Endothelial cell of umbilical vein (primary cell): ENCODE results near the gene PTPRD. TPM values are rescaled to one million over a fixed set of nuclear protein-coding genes. Genes with fewer than 3 reads are reported as not detected.

ENCODE experiments used
- BruUV-seq: library from RNA; stranded (reverse); fragments of 400-500 nt; replicated peaks from 2 replicates; lab custom pipeline; 2021; lab: Mats Ljungman, UMichigan
- CTCF ChIA-PET: fragments of 300-600, 350-600 bp; sonication (Branson Sonifier 250); formaldehyde crosslinking; loops from one replicate; lab custom pipeline; 2021; ENCODE audit warnings: antibody characterized with exemption, inconsistent platforms; lab: Charles Lee
- POLR2A ChIA-PET: fragments of 300-600, 350-600 bp; sonication (Branson Sonifier 250); formaldehyde crosslinking; loops from one replicate; lab custom pipeline; 2021; ENCODE audit warnings: antibody characterized with exemption, inconsistent platforms; lab: Charles Lee
- DNase-seq: peaks from one replicate; pipeline ENCODE4 v3.0.0-alpha.2; 2011; ENCODE audit warnings: low read depth, low spot score
- FAIRE-seq: peaks from 2 replicates; lab custom pipeline; 2011; peaks lifted over from hg19 to GRCh38; lab: Jason Lieb, UNC
- H2AFZ ChIP-seq: 2 replicates; pipeline ENCODE4 v1.6.0; 2012; ENCODE audit warnings: low read depth, low read length, control low read depth, inconsistent platforms
- H3K27ac ChIP-seq: 2 replicates; pipeline ENCODE4 v1.5.1; 2011; ENCODE audit warnings: low read depth, mild to moderate bottlenecking, control low read depth, low read length, moderate library complexity; ENCODE audit not compliant: insufficient read depth
- H3K27me3 ChIP-seq, 2 experiments: 2 replicates each; pipeline versions ENCODE4 v1.6.0 to v1.6.1; 2011; ENCODE audit warnings: low read length in 2 of 2, mixed read lengths in 1 of 2; ENCODE audit not compliant: control insufficient read depth in 2 of 2, insufficient read depth in 2 of 2
- H3K36me3 ChIP-seq, 2 experiments: 2 replicates in 1 of 2; 3 replicates in 1 of 2; pipeline ENCODE4 v1.5.1; 2011; ENCODE audit warnings: low read length in 2 of 2, mild to moderate bottlenecking in 1 of 2, moderate library complexity in 1 of 2; ENCODE audit not compliant: control insufficient read depth in 2 of 2, insufficient read depth in 2 of 2; ENCODE audit errors: extremely low read depth in 1 of 2
- H3K4me1 ChIP-seq: 3 replicates; pipeline ENCODE4 v1.5.1; 2011; ENCODE audit warnings: mild to moderate bottlenecking, low read length; ENCODE audit not compliant: control insufficient read depth, insufficient read depth; ENCODE audit errors: extremely low read depth
- H3K4me2 ChIP-seq: 2 replicates; pipeline ENCODE4 v1.6.1; 2011; ENCODE audit warnings: low read length, control low read depth, mixed read lengths; ENCODE audit not compliant: insufficient read depth
- H3K4me3 ChIP-seq, 3 experiments: fragments of 200-600 bp in 1 of 3; sonication (generic), shearing (Covaris generic) in 1 of 3; replicated peaks in 1 of 3; 2 replicates each; pipeline ENCODE4 v1.5.1; 2011 to 2016; ENCODE audit warnings: control low read depth in 3 of 3, low read length in 3 of 3, mild to moderate bottlenecking in 2 of 3, inconsistent platforms in 1 of 3, low read depth in 1 of 3, moderate library complexity in 1 of 3; ENCODE audit not compliant: insufficient read depth in 1 of 3
- H3K79me2 ChIP-seq: 2 replicates; pipeline ENCODE4 v1.6.0; 2012; ENCODE audit warnings: low read length, inconsistent platforms; ENCODE audit not compliant: control insufficient read depth, insufficient read depth
- H3K9ac ChIP-seq: replicated peaks from 2 replicates; pipeline ENCODE3; 2011; ENCODE audit warnings: low read length, control low read depth; ENCODE audit not compliant: insufficient read depth; ENCODE audit errors: extremely low read depth
- H3K9me1 ChIP-seq: replicated peaks from 3 replicates; pipeline ENCODE4 v1.6.0; 2011; ENCODE audit warnings: mild to moderate bottlenecking, low read length; ENCODE audit not compliant: control insufficient read depth, insufficient read depth; ENCODE audit errors: extremely low read depth
- H3K9me3 ChIP-seq: replicated peaks from 2 replicates; pipeline ENCODE4 v1.5.1; 2012; ENCODE audit warnings: low read length, inconsistent platforms; ENCODE audit not compliant: control insufficient read depth, insufficient read depth
- H4K20me1 ChIP-seq: replicated peaks from 2 replicates; pipeline ENCODE3; 2011; ENCODE audit warnings: mild to moderate bottlenecking, low read length; ENCODE audit not compliant: control insufficient read depth, insufficient read depth; ENCODE audit errors: extremely low read depth
- CTCF ChIP-seq, 2 donors: IDR thresholded peaks; 1 replicate in 1 of 2; 2 replicates in 1 of 2; pipeline ENCODE4 v1.5.1; 2011; ENCODE audit warnings: low read length in 2 of 2, mild to moderate bottlenecking in 2 of 2, moderate library complexity in 2 of 2, control low read depth in 1 of 2, inconsistent platforms in 1 of 2, low read depth in 1 of 2; ENCODE audit not compliant: insufficient read depth in 1 of 2; ENCODE audit errors: extremely low read depth in 1 of 2
- EZH2 ChIP-seq: IDR thresholded peaks from 2 replicates; pipeline ENCODE4 v1.6.1; 2012; ENCODE audit warnings: borderline replicate concordance, low read depth, mild to moderate bottlenecking, moderate library complexity, low read length, inconsistent platforms; ENCODE audit not compliant: severe bottlenecking
- FOS ChIP-seq: IDR thresholded peaks from 2 replicates; pipeline ENCODE4 v1.6.1; 2011; ENCODE audit warnings: mild to moderate bottlenecking, low read length, moderate library complexity, borderline replicate concordance; ENCODE audit not compliant: insufficient read depth
- MAX ChIP-seq: IDR thresholded peaks from 2 replicates; pipeline ENCODE4 v1.6.1; 2011; ENCODE audit not compliant: insufficient read depth, insufficient read length
- dilution Hi-C: fragments of 300-500 bp; cut with MboI; formaldehyde crosslinking; loops from one replicate; pipeline ENCODE4 v1.15.0; 2019; ENCODE audit warnings: low sequenced_read_pairs; ENCODE audit not compliant: extremely low pct_ligation_motif_present
- intact Hi-C: fragments of 100-400 bp; cut with micrococcal nuclease; formaldehyde crosslinking; loops from one replicate; pipeline ENCODE4 v1.10.0; 2022
- polyA plus RNA-seq, 4 experiments: library from polyadenylated mRNA; depleted of rRNA in 3 of 4; stranded (reverse) in 3 of 4; unstranded in 1 of 4; fragments of >200 nt; gene quantifications; 2 replicates each; pipeline versions ENCODE4 v1.2.1 to v1.2.3, GENCODE V29; 2011 to 2012; ENCODE audit warnings: missing spikeins in 1 of 4
- total RNA-seq: library from RNA; stranded (reverse); gene quantifications from 2 replicates; pipeline ENCODE4 v1.2.3, GENCODE V29; 2021

PTPRD gene
- total and polyA plus RNA-seq, 2 donors (not counting 3 experiments of a cell fraction or from before 2014, with no cell fraction given), result 5.5 to 5.7 TPM

- no peak for FAIRE-seq
- Histone ChIP-seq H4K20me1 (no peaks in the 10 kb centered on the region), H3K4me2 (no peak overlapping the region)
These were observed 1217.3 kb downstream of the PTPRD start for GRCh38 chr9:9395539-9395938.

GRCh38 chr9:9392755-9393154 is 1220.0 kb downstream of the PTPRD start:
- Histone ChIP-seq H3K79me2 (no peaks in the 10 kb centered on the region), H3K4me1 (no peaks in the 10 kb centered on the region), H3K27me3 (no peaks in the 10 kb centered on the region), H3K4me3 (no peak overlapping the region), H3K9ac (no peak overlapping the region), H4K20me1 (no peaks in the 10 kb centered on the region), H3K9me1 (no peaks in the 10 kb centered on the region), H3K27ac (no peak overlapping the region), H2AFZ (no peak overlapping the region), H3K4me2 (no peak overlapping the region), H3K9me3 (no peaks in the 10 kb centered on the region), H3K36me3 (no peaks in the 10 kb centered on the region)
- intact Hi-C loops (no loop called here), dilution Hi-C loops (no loop called here)
- no peak for DNase-seq
- ChIA-PET POLR2A (no interaction called here), CTCF (interaction anchor here (0.6 kb wide), 2 partner anchors 550 to 717 kb away, joined by 3 read pairs; no protein-coding TSS in a partner anchor)
- no peak for TF ChIP-seq MAX
- no peak for TF ChIP-seq EZH2
- BruUV-seq, result no TSS peak
- FAIRE-seq, result no peak

More at GRCh38 chr9:9395539-9395938, 1217.3 kb downstream of the PTPRD start:
- Histone ChIP-seq H3K27me3 (no peaks in the 10 kb centered on the region), H3K9ac (no peak overlapping the region), H2AFZ (no peak overlapping the region), H3K9me3 (no peaks in the 10 kb centered on the region), H3K4me3 (no peak overlapping the region), H3K27ac (no peak overlapping the region), H3K79me2 (no peaks in the 10 kb centered on the region), H3K36me3 (no peaks in the 10 kb centered on the region), H3K9me1 (no peaks in the 10 kb centered on the region), H3K4me1 (no peaks in the 10 kb centered on the region)
- dilution Hi-C loops, result no loop called here
- POLR2A ChIA-PET, result no interaction called here
- no TSS peak for BruUV-seq
- TF ChIP-seq FOS (no peak), CTCF (IDR thresholded peaks at IDR 0.05; ENCODE audit: extremely low read depth in 1 of 2, insufficient read depth in 1 of 2, low read depth in 1 of 2, low read length in 2 of 2) (no peak)
- intact Hi-C loops, result no loop called here
- DNase-seq, result no peak
- CTCF ChIA-PET, result no interaction called here
